HG03469 (cell line): Measurements from ENCODE around the gene PGGHG.

ENCODE experiments used
- ATAC-seq: cut with Tn5 transposase; IDR thresholded peaks from one replicate; pipeline ENCODE4 v1.9.1; 2021; ENCODE audit warnings: mild to moderate bottlenecking, moderate library complexity, moderate number of reproducible peaks; ENCODE audit not compliant: unreplicated experiment

The PGGHG gene

GRCh38 chr11:268716-269145, 20.2 kb upstream of the PGGHG start:
- peak; percentile 23 for ATAC-seq

- ATAC-seq: peak; percentile 59
Measured at GRCh38 chr11:269146-269890, 19.6 kb upstream of the PGGHG start.

DNA sequence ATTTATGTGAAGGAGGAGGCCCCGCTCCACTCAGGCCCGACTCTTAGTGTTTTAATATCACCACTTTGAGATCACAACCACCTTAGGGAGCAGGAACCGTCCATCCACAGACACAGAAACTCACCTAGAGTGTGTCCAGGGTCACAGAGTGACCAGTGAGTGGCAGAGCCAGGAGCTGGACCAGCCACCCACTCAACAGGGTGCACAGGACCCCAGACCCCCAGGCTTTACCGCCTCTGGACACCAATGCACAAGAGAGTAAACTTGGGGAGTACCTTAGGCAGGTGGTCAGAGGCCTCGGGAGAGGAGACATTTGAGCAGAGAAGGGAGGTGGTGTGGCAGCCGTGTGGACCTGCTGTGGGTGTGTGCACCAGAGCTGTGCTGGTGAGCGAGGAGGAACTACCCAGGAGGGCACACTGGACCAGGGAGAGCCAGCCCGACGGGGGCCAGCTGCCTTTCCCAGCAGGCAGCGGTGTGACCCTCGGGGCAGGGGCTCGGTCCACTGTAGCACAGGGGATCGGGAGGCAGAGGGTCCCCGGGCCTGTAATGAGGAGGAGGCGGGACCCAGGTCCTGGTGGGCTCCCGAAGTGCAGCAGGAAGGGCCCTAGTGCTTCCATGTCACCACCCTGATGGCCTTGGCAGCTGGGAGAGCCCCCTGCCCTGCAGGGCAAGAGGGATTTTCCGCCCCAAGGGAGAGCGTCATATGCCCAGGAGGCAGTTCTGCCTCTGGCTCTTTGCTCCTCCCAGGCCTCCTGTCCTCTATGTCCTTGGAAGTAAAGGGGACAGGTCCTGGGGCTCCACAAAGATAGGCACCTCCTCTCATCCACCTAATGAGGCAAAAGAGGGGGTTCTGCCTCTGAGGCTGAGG, 18.2 kb upstream of the PGGHG start:
- no peak for ATAC-seq

GRCh38 chr11:271319-271715, 17.6 kb upstream of the PGGHG start:
- no peak for ATAC-seq

- no peak for ATAC-seq
Measured at GRCh38 chr11:272195-272930, 16.6 kb upstream of the PGGHG start.

DNA sequence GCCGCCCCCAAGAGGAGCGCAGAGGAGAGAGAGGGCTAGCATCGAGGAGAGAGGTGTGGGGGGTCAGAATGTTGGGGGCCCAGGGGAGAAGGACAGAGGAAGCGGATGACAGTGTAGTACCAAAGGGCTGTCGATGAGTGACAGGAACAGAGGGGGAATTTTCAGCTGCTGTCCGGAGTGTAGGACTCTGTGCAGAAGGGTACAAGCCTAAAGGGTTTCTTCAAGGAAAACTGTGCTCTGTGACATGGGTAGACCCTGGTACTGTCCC, 16.1 kb upstream of the PGGHG start:
- no peak for ATAC-seq

DNA sequence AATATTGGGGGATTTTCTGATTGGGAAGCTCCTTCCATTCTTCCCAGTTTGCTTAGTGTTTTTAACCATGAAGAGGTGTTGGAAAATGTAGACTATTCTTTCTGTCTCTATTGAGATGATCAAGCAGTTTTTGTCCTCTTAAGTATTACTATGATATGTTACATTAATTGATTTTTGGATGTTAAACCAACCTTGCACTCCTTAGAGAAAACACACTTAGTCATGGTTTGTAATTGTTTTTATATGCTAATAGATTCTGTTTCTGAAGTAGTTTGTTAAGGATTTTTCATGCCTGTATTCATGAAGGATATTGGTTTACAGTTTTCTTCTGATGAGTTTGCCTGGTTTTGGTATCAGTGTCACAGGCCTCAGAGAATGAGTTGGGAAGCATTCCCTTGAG, 12.7 kb upstream of the PGGHG start:
- no peak for ATAC-seq

DNA sequence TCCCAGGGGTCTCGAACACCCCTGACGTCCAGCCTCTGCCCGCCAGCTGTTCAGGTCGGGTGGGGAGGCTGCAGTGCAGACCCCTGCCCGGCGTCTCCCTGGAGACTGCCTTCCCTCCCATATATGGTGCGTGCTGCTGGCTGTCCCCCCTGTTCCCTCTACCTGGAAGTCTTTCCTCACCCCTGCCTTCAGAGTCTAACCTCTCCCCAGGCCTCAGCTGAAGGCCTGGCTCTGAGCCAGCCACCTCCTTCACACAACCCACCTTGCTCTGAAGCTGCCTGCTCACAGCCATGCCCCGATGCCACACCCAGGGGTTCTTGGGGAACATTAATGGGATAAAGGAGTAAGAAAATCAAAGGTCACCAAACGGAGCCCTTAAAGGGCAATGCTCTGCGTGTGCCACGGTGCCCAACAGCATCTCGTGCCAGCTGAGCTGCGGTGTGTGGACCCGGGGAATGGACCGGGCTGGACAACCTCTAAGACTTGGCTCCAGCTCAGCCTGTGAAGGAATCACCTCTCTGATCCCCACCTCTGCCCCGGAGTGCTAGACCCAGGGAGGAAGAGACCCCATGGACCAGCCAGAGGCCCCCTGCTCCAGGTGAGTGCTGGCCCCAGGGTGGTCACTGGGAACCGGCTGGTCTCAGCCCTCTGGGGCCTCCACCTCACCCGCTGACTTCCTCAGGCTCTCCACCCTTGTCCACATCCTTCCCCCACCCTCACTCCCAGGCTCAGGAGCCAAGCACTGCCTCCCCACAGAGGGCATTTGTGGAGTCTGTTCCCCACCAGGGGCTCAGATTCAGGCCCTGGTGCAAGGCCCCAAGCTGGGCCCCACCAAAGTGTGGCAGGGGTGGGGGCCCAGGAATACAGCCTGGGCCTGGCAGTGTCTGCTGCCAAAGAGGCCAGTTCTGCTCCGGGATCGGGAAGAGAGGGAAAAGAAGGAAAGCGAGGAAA, 10.7 kb upstream of the PGGHG start, which contains the start of gene NLRP6:
Gene NLRP6, plus strand, starts transcription at position 407 of the 951 bp plus-strand sequence. Its CDS starts 163 bp downstream, at position 570.
- no peak for ATAC-seq

DNA sequence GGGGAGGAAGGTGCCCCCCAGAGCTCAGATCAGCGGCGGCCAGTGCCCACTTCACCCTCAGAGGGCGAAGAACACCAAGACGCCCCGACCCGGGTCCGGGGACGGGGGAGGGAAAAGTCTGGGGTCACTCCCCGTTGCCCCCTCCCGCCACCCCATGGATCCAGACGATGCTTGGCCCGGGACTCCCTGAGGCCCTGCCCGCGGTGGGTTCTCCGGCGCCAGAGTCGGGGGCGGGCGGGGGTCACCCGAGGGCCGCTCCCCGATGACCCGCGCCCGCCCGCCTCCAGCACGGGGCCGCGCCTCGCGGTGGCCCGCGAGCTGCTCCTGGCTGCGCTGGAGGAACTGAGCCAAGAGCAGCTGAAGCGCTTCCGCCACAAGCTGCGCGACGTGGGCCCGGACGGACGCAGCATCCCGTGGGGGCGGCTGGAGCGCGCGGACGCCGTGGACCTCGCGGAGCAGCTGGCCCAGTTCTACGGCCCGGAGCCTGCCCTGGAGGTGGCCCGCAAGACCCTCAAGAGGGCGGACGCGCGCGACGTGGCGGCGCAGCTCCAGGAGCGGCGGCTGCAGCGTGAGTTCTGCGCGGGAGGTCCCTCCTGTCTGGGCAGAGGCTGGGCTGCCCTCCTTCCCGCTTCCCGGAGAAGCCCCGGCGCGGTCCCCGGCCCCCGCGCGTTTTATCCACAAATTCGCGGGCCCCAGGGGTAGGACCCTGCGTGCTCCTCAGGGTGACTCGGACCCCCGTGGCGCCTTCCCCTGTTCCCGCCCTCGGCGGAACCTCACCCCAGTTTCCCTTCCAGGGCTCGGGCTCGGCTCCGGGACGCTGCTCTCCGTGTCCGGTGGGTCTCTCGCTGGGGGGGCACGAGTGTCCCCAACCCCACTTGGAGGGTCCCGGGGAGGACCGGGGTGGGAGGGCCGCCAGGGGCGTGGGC, 9.6 kb upstream of the PGGHG start:
- no peak for ATAC-seq

DNA sequence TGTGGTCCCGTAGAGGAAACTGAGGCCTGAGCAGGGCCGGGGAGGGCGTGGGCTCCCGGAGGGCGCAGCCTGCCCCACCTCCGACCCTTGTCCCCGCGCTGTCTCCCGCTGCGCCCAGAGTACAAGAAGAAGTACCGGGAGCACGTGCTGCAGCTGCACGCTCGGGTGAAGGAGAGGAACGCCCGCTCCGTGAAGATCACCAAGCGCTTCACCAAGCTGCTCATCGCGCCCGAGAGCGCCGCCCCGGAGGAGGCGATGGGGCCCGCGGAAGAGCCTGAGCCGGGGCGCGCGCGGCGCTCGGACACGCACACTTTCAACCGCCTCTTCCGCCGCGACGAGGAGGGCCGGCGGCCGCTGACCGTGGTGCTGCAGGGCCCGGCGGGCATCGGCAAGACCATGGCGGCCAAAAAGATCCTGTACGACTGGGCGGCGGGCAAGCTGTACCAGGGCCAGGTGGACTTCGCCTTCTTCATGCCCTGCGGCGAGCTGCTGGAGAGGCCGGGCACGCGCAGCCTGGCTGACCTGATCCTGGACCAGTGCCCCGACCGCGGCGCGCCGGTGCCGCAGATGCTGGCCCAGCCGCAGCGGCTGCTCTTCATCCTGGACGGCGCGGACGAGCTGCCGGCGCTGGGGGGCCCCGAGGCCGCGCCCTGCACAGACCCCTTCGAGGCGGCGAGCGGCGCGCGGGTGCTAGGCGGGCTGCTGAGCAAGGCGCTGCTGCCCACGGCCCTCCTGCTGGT, 8.8 kb upstream of the PGGHG start:
- ATAC-seq: no peak

- ATAC-seq: no peak
Measured at GRCh38 chr11:280706-281485, 8.0 kb upstream of the PGGHG start.

- no peak for ATAC-seq
Measured at GRCh38 chr11:281486-282161, 7.3 kb upstream of the PGGHG start.

- no peak for ATAC-seq
Measured at GRCh38 chr11:282171-282570, 6.8 kb upstream of the PGGHG start.

DNA sequence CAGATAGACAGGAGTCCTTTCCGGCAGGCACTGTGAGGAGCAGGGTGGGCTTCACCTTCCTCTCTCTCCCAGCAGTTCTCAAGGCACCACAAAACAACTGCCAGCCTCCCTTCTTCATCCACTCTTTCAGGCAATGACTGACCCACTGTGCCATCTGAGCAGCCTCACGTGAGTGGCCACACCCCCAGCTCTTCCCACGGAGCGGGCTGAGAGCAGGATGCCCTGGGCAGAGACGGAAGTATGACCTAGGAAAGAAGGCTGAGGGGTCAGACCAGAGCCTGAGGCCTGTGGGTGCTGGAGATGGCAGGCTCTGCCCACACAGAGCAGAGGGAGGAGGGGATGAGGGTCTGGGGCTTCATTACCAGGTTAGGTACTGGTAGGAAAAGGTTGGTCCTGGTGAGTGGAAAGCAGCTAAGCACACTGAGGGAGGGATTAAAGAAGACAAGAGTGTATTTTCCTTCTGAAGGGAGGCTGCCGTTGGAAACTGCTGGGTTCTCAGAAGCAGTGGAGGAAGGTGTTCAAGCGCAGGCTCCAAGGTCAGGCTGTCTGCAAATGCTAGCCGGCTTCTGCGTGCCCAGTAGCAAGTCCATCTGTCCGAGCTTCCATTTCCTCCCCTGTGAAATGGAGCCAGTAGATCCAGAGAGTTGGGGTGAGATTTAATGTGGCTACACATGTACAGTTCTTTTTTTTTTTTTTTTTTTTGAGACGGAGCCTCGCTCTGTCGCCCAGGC, 6.1 kb upstream of the PGGHG start:
- ATAC-seq: no peak

DNA sequence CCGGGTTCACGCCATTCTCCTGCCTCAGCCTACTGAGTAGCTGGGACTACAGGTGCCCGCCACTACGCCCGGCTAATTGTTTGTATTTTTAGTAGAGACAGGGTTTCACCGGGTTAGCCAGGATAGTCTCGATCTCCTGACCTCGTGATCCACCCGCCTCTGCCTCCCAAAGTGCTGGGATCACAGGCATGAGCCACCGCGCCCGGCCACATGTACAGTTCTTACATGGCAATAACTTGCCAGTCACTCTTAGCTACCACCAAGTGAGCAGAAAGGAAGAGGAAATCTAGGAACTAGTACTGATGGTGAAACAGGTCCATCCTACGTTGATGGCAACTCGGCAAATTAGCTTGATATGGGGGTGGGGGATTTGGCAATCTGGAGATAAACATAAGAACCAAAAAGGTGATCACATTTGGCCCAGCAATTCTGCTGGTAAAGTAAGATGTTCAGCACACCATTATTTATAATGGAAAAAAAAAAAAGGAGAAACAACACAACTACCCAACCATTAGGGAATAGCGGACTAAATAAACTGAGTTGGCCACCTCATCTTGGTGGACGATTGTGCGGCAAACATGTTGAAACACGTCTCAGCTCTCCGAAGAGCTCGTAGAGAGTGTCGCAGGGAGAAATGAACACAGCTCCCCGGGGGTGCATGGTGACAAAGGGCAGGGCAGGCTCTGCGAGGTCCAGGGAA, 5.4 kb upstream of the PGGHG start:
- ATAC-seq: no peak
